Measurements from ENCODE around the gene EPM2A. TPM values are rescaled to one million over a fixed set of nuclear protein-coding genes. Genes with fewer than 3 reads are reported as not detected.
"Not testable (repeated sequence)": the region's sequence is repeated elsewhere in the genome, so short reads cannot be mapped to it uniquely, and the experiment has no call there.

Gene EPM2A
- total RNA-seq, 1 experiment from 2014 or later, result 2.5 TPM

GRCh38 chr6:145745861-145746260 lies 10.5 kb upstream of the EPM2A start:
- no peak overlapping the region for H3K27ac Mint-ChIP-seq (ENCODE audit: unreplicated experiment)
- no peaks in the 10 kb centered on the region for H3K9me3 Mint-ChIP-seq (ENCODE audit: low read depth, unreplicated experiment)
- no TSS peak for BruUV-seq (replicated peaks)
- no peak for DNase-seq
- H3K27me3 Mint-ChIP-seq (ENCODE audit: unreplicated experiment), result no peaks in the 10 kb centered on the region
- intact Hi-C loops (cut with micrococcal nuclease; ENCODE audit: unreplicated experiment), result no loop called here
- CTCF ChIA-PET, result no interaction called here
- H3K4me3 Mint-ChIP-seq (ENCODE audit: low read depth, unreplicated experiment), result no peak overlapping the region
- H3K36me3 Mint-ChIP-seq (ENCODE audit: insufficient read depth, unreplicated experiment), result no peaks in the 10 kb centered on the region
- no peak for TF ChIP-seq CTCF (IDR thresholded peaks at IDR 0.05; ENCODE audit: unreplicated experiment)
- peaks cover 7% of the 10 kb centered on the region for H3K4me1 Mint-ChIP-seq (ENCODE audit: low read depth, unreplicated experiment)

- no peaks in the 10 kb centered on the region for H3K9me3 Mint-ChIP-seq (ENCODE audit: low read depth, unreplicated experiment)
- DNase-seq, result no peak
- no TSS peak for BruUV-seq (replicated peaks)
- CTCF ChIA-PET, result no interaction called here
- H3K4me3 Mint-ChIP-seq (ENCODE audit: low read depth, unreplicated experiment), result no peak overlapping the region
- TF ChIP-seq CTCF (IDR thresholded peaks at IDR 0.05; ENCODE audit: unreplicated experiment), result no peak
- H3K4me1 Mint-ChIP-seq (ENCODE audit: low read depth, unreplicated experiment), result peaks cover 3% of the 10 kb centered on the region
- H3K36me3 Mint-ChIP-seq (ENCODE audit: insufficient read depth, unreplicated experiment), result no peaks in the 10 kb centered on the region
- H3K27ac Mint-ChIP-seq (ENCODE audit: unreplicated experiment), result no peak overlapping the region
- no peaks in the 10 kb centered on the region for H3K27me3 Mint-ChIP-seq (ENCODE audit: unreplicated experiment)
- intact Hi-C loops (cut with micrococcal nuclease; ENCODE audit: unreplicated experiment), result no loop called here
These were observed 9.3 kb upstream of the EPM2A start for GRCh38 chr6:145744619-145745018.

GRCh38 chr6:145743332-145743731 lies 8.0 kb upstream of the EPM2A start:
- no peak overlapping the region for H3K27ac Mint-ChIP-seq (ENCODE audit: unreplicated experiment)
- CTCF ChIA-PET, result no interaction called here
- no peak for DNase-seq
- BruUV-seq (replicated peaks), result no TSS peak
- no peaks in the 10 kb centered on the region for H3K36me3 Mint-ChIP-seq (ENCODE audit: insufficient read depth, unreplicated experiment)
- no peaks in the 10 kb centered on the region for H3K4me1 Mint-ChIP-seq (ENCODE audit: low read depth, unreplicated experiment)
- H3K9me3 Mint-ChIP-seq (ENCODE audit: low read depth, unreplicated experiment), result no peaks in the 10 kb centered on the region
- H3K27me3 Mint-ChIP-seq (ENCODE audit: unreplicated experiment), result no peaks in the 10 kb centered on the region
- intact Hi-C loops (cut with micrococcal nuclease; ENCODE audit: unreplicated experiment), result no loop called here
- TF ChIP-seq CTCF (IDR thresholded peaks at IDR 0.05; ENCODE audit: unreplicated experiment), result no peak
- no peak overlapping the region for H3K4me3 Mint-ChIP-seq (ENCODE audit: low read depth, unreplicated experiment)

- BruUV-seq (replicated peaks); H3K27ac Mint-ChIP-seq (ENCODE audit: unreplicated experiment); H3K36me3 Mint-ChIP-seq (ENCODE audit: insufficient read depth, unreplicated experiment); CTCF ChIA-PET; H3K9me3 Mint-ChIP-seq (ENCODE audit: low read depth, unreplicated experiment); DNase-seq; H3K4me3 Mint-ChIP-seq (ENCODE audit: low read depth, unreplicated experiment); H3K4me1 Mint-ChIP-seq (ENCODE audit: low read depth, unreplicated experiment); intact Hi-C loops (cut with micrococcal nuclease; ENCODE audit: unreplicated experiment); H3K27me3 Mint-ChIP-seq (ENCODE audit: unreplicated experiment): not testable (repeated sequence)
These were observed 7.2 kb upstream of the EPM2A start for GRCh38 chr6:145742472-145742871.

- intact Hi-C loops (cut with micrococcal nuclease; ENCODE audit: unreplicated experiment), result loop anchor here (10.0 kb wide), 1 partner anchor 145 kb away; no protein-coding TSS in a partner anchor
- H3K4me1 Mint-ChIP-seq (ENCODE audit: low read depth, unreplicated experiment); H3K9me3 Mint-ChIP-seq (ENCODE audit: low read depth, unreplicated experiment): not testable (repeated sequence)
These were observed 4.4 kb upstream of the EPM2A start for GRCh38 chr6:145739685-145740084.

More at GRCh38 chr6:145739685-145740084, 4.4 kb upstream of the EPM2A start:
- not testable (repeated sequence) for H3K4me3 Mint-ChIP-seq (ENCODE audit: low read depth, unreplicated experiment); DNase-seq; BruUV-seq (replicated peaks); H3K27ac Mint-ChIP-seq (ENCODE audit: unreplicated experiment); H3K27me3 Mint-ChIP-seq (ENCODE audit: unreplicated experiment)
- H3K36me3 Mint-ChIP-seq (ENCODE audit: insufficient read depth, unreplicated experiment), result peaks cover 10% of the 10 kb centered on the region
- CTCF ChIA-PET, result interaction anchor here (0.7 kb wide), 1 partner anchor 22 kb away, joined by 3 read pairs; no protein-coding TSS in a partner anchor
